Measurements from ENCODE around the gene SWAP70.

DNA sequence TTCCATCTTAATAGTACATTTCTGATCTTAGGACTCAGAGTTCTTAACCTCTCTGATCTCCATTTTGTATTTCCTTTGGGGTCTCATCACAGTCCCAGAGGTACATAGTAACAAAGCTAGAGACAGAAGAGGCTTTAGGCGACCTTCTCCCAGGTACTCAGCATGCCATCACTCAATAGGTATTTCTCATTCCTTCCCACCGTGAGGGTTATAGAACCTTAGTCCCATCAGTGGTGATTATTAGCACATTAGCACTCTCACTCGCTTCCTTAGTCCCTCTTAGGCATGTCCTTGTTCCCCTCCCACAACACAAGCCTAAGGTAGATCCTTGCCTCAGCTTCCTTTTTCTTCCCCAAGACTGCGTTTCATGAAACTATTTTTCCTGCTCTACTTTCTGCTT lies 14.7 kb downstream of the SWAP70 start:
- no peak for TF ChIP-seq POLR2A (IDR thresholded peaks at IDR 0.05; ENCODE audit: low read length)
- TF ChIP-seq GATA1 (IDR thresholded peaks at IDR 0.05; ENCODE audit: low read depth, low read length) = no peak

Data from erythroblast (primary cell).